ENCODE results near the gene CUX1.

The CUX1 gene

DNA sequence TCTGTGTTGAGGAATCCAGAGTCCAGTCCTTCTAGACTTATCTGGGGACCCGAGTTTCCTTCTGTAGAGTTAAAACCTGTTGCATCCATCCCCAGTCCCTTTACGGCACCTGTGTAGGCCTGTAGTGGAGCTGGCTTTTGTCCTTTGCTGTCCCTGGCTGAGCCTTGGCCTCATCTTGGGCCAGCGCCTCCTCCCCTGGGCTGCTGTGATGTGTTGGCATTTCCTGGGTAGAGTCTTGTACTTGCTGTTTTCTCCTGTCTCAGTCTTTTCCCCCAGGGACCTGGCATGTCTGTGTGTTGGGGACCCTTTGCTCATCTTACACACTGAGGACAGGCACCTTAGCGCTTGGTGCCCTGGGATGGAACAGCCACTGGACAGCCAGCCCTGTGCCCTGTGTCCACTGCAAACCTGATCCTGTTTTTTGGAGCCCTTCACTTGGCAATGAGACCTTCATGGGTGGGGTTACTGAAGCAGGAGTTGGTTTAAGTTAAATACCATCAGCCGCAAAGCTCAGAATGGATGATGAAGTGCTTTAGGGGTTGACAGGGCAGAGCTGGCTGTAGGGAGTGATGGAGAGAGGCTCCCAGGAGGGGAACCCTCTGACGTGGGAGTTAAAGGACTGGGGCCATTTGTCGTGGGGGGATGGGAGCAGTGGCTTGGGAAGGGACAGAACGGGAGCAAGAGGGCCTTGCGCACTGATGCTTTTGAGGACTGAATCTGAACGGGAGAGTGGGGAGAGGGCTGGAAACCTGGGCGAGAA, 50.9 kb downstream of the CUX1 start:
- no peak for TF ChIP-seq ZNF8 (CRISPR knock-in tag; IDR thresholded peaks at IDR 0.05)
- TF ChIP-seq OSR1 (CRISPR knock-in tag; IDR thresholded peaks at IDR 0.05), result no peak
- TF ChIP-seq BACH2 (CRISPR knock-in tag; IDR thresholded peaks at IDR 0.05; ENCODE audit: borderline replicate concordance), result no peak
- TF ChIP-seq SNAI2 (CRISPR knock-in tag; IDR thresholded peaks at IDR 0.05), result no peak
- no peak for TF ChIP-seq ISL1 (CRISPR knock-in tag; IDR thresholded peaks at IDR 0.05)
- TF ChIP-seq ZNF70 (CRISPR knock-in tag; IDR thresholded peaks at IDR 0.05), result no peak
- TF ChIP-seq, protein P1, sequence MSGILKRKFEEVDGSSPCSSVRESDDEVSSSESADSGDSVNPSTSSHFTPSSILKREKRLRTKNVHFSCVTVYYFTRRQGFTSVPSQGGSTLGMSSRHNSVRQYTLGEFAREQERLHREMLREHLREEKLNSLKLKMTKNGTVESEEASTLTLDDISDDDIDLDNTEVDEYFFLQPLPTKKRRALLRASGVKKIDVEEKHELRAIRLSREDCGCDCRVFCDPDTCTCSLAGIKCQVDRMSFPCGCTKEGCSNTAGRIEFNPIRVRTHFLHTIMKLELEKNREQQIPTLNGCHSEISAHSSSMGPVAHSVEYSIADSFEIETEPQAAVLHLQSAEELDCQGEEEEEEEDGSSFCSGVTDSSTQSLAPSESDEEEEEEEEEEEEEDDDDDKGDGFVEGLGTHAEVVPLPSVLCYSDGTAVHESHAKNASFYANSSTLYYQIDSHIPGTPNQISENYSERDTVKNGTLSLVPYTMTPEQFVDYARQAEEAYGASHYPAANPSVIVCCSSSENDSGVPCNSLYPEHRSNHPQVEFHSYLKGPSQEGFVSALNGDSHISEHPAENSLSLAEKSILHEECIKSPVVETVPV (CRISPR knock-in tag; IDR thresholded peaks at IDR 0.05), result no peak
- TF ChIP-seq ZFP3 (CRISPR knock-in tag; IDR thresholded peaks at IDR 0.05), result no peak
- no peak for TF ChIP-seq ARNTL (CRISPR knock-in tag; IDR thresholded peaks at IDR 0.05; ENCODE audit: borderline replicate concordance, low read depth)
- peak; percentile 23; the same call in 2 of the 3 replicates for ATAC-seq

DNA sequence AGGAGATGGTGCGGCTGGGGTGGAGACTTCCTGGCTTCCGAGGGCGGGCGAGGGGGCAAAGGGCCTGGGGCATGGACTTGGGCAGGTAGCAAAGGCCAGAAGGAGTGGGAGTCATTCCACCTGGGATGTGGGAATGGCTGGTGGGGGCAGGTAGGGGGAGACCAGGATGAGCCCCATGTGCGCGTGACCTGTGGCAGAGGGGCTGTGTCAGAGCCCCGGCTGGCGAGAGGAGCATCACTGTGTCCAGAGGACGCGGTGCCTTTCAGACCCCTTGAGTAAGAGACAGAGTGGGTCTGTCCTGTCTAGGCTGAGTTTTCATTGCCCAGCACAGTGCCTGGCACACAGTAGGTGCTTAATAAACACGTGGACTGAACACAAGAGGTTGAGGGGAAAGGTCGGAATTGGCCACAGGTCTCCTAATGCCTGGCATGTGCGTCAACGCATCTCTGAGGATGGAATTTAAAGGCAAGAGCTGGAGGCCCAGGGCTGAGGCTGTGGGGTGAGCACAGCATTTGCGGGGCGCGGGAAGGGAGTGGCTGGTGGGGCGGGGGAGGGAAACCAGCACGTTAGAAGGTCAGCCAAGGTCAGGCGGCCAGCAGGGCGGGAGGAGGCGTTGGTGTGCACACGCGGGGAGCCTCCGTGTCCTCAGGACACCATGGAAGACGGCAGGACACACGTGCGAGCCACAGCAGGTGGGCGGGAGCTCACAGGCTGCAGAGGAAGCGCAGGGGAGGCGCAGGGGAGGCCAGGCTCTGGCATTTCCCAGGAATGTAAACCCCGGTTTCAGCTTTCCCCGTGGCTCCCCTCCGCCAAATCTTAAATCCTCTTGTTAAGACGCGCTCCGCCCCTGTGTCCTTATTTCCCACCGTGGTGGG, 51.8 kb downstream of the CUX1 start:
- no peak for TF ChIP-seq TCF4 (CRISPR knock-in tag; IDR thresholded peaks at IDR 0.05; ENCODE audit: borderline replicate concordance)
- TF ChIP-seq ZNF70 (CRISPR knock-in tag; IDR thresholded peaks at IDR 0.05), result no peak
- TF ChIP-seq ZNF8 (CRISPR knock-in tag; IDR thresholded peaks at IDR 0.05), result no peak
- TF ChIP-seq ARNTL (CRISPR knock-in tag; IDR thresholded peaks at IDR 0.05; ENCODE audit: borderline replicate concordance, low read depth), result no peak
- no peak for TF ChIP-seq ZFP30 (CRISPR knock-in tag; IDR thresholded peaks at IDR 0.05)
- TF ChIP-seq, protein P2, sequence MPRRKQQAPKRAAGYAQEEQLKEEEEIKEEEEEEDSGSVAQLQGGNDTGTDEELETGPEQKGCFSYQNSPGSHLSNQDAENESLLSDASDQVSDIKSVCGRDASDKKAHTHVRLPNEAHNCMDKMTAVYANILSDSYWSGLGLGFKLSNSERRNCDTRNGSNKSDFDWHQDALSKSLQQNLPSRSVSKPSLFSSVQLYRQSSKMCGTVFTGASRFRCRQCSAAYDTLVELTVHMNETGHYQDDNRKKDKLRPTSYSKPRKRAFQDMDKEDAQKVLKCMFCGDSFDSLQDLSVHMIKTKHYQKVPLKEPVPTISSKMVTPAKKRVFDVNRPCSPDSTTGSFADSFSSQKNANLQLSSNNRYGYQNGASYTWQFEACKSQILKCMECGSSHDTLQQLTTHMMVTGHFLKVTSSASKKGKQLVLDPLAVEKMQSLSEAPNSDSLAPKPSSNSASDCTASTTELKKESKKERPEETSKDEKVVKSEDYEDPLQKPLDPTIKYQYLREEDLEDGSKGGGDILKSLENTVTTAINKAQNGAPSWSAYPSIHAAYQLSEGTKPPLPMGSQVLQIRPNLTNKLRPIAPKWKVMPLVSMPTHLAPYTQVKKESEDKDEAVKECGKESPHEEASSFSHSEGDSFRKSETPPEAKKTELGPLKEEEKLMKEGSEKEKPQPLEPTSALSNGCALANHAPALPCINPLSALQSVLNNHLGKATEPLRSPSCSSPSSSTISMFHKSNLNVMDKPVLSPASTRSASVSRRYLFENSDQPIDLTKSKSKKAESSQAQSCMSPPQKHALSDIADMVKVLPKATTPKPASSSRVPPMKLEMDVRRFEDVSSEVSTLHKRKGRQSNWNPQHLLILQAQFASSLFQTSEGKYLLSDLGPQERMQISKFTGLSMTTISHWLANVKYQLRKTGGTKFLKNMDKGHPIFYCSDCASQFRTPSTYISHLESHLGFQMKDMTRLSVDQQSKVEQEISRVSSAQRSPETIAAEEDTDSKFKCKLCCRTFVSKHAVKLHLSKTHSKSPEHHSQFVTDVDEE (CRISPR knock-in tag; IDR thresholded peaks at IDR 0.05), result no peak
- TF ChIP-seq BACH2 (CRISPR knock-in tag; IDR thresholded peaks at IDR 0.05; ENCODE audit: borderline replicate concordance), result no peak
- TF ChIP-seq, protein P3, sequence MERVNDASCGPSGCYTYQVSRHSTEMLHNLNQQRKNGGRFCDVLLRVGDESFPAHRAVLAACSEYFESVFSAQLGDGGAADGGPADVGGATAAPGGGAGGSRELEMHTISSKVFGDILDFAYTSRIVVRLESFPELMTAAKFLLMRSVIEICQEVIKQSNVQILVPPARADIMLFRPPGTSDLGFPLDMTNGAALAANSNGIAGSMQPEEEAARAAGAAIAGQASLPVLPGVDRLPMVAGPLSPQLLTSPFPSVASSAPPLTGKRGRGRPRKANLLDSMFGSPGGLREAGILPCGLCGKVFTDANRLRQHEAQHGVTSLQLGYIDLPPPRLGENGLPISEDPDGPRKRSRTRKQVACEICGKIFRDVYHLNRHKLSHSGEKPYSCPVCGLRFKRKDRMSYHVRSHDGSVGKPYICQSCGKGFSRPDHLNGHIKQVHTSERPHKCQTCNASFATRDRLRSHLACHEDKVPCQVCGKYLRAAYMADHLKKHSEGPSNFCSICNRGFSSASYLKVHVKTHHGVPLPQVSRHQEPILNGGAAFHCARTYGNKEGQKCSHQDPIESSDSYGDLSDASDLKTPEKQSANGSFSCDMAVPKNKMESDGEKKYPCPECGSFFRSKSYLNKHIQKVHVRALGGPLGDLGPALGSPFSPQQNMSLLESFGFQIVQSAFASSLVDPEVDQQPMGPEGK (CRISPR knock-in tag; IDR thresholded peaks at IDR 0.05; ENCODE audit: borderline replicate concordance), result no peak
- no peak for ATAC-seq

DNA sequence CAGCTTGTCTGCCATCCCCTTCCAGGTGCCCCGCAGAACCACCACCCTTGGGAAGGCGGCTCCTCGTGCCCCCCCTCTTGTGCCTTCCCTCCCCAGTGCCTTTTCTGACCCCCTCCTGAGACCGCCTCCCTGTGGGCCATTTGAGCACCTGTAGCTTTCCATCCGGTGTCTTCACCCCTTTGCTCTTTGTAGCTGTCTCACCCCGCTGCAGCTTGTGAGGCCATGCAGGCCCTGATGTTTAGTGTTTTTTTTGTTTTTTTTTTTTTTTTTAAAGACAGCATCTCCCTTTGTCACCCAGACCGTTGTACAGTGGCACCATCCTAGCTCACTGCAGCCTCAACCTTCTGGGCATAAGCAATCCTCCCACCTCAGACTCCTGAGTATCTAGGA, 52.5 kb downstream of the CUX1 start:
- no peak for TF ChIP-seq OSR1 (CRISPR knock-in tag; IDR thresholded peaks at IDR 0.05)
- no peak for ATAC-seq

DNA sequence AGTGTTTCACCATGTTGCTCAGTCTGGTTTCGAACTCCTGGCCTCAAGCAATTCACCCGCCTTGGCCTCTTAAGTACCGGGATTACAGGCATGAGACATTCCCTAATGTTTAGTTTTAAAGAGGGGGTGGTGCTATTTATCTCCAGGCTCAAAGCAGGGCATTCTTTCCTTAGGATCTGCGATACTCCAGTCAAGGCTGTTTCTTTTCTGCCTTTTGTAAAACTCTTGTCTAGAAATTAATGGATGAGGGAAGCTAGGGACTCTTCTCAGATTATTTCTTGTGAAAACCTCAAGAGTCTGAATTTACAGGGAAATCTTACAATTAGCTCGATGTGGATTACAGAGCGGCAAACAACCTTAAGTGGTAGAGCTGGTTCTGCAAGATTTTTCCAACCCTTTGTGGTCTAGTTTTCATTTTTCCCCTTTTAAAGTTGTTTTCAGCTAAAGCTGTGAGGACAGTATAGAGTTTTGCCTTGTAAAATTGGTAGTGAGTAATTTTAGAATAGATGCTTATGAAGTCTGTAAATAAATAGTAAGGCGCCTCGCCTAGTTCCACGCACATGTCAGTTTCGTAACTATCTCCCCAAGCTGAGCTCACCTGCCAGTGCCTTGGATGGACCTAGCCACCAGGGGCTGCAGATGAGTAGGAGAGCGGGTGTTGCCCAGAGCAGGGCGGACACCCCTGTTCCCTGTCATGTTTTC, 53.1 kb downstream of the CUX1 start:
- ATAC-seq, result peak; percentile 12; the same call in 1 of the 3 replicates
- TF ChIP-seq PPARA (CRISPR knock-in tag; IDR thresholded peaks at IDR 0.05; ENCODE audit: borderline replicate concordance) (no peak), ZFP3 (CRISPR knock-in tag; IDR thresholded peaks at IDR 0.05) (0 out of 2 replicates have a peak, but pooled peaks have one; percentile 38)

DNA sequence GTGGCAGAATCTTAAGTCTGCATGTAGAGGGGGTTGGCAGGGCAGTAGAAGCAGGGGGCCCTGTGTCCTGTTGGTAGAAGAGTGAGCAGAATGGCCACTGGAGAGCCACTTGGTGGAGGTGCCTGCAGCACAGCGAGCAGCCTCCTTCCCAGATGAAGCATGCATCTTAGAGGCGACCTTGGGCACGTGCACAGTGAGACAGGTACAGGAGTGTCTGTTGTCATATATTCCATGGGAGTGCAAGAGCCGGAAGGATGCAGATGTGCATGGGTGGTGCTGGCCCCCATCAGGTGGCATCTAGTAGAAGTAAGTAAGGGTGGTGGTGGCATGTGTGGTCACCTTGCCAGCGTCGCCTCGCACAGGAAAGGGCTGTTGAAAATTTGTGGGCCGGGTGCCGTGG, 53.9 kb downstream of the CUX1 start:
- no peak for ATAC-seq

More for the DNA sequence above, 53.9 kb downstream of the CUX1 start:
- TF ChIP-seq, protein P2 (CRISPR knock-in tag; IDR thresholded peaks at IDR 0.05), result no peak
- TF ChIP-seq SNAI2 (CRISPR knock-in tag; IDR thresholded peaks at IDR 0.05), result no peak

All from SK-N-SH treated with all-trans-retinoic acid at 6 μM for 48 hours (cell line).